ENCODE measurements around the gene SEMA4D.

The SEMA4D gene

GRCh38 chr9:89468281-89468960 is 29.5 kb downstream of the SEMA4D start:
- FAIRE-seq (peak; percentile 31), DNase-seq (ENCODE audit: insufficient read length, low spot score) (no peak)

- no peak for DNase-seq (ENCODE audit: insufficient read length, low spot score)
- no peak for FAIRE-seq
Observed at GRCh38 chr9:89467278-89467625, 30.7 kb downstream of the SEMA4D start.

GRCh38 chr9:89466451-89467277 is 31.2 kb downstream of the SEMA4D start:
- peak; percentile 100 for FAIRE-seq
- DNase-seq (ENCODE audit: insufficient read length, low spot score), result no peak

GRCh38 chr9:89465726-89466308 is 32.1 kb downstream of the SEMA4D start:
- FAIRE-seq, result no peak
- no peak for DNase-seq (ENCODE audit: insufficient read length, low spot score)

- FAIRE-seq, result peak; percentile 76
Observed at GRCh38 chr9:89465001-89465451, 32.9 kb downstream of the SEMA4D start.

GRCh38 chr9:89464300-89464901 is 33.5 kb downstream of the SEMA4D start:
- FAIRE-seq (no peak), DNase-seq (ENCODE audit: insufficient read length, low spot score) (no peak)

More at GRCh38 chr9:89465001-89465451, 32.9 kb downstream of the SEMA4D start:
- no peak for DNase-seq (ENCODE audit: insufficient read length, low spot score)

GRCh38 chr9:89462817-89463683 is 34.9 kb downstream of the SEMA4D start:
- FAIRE-seq, result peak; percentile 4
- no peak for DNase-seq (ENCODE audit: insufficient read length, low spot score)

- DNase-seq (ENCODE audit: insufficient read length, low spot score), result no peak
Observed at GRCh38 chr9:89462199-89462598, 35.7 kb downstream of the SEMA4D start.

GRCh38 chr9:89461265-89461664 is 36.6 kb downstream of the SEMA4D start:
- DNase-seq (ENCODE audit: insufficient read length, low spot score), result no peak
- FAIRE-seq, result no peak

More at GRCh38 chr9:89462199-89462598, 35.7 kb downstream of the SEMA4D start:
- FAIRE-seq, result peak; percentile 63

- no peak for FAIRE-seq
- no peak for DNase-seq (ENCODE audit: insufficient read length, low spot score)
Observed at GRCh38 chr9:89460551-89460950, 37.4 kb downstream of the SEMA4D start.

- DNase-seq (ENCODE audit: insufficient read length, low spot score) (no peak), FAIRE-seq (no peak)
Observed at GRCh38 chr9:89458768-89459496, 39.0 kb downstream of the SEMA4D start.

GRCh38 chr9:89457376-89457855 is 40.5 kb downstream of the SEMA4D start:
- DNase-seq (ENCODE audit: insufficient read length, low spot score), result no peak
- FAIRE-seq, result no peak

GRCh38 chr9:89455356-89455824 is 42.5 kb downstream of the SEMA4D start:
- no peak for DNase-seq (ENCODE audit: insufficient read length, low spot score)

GRCh38 chr9:89454498-89455355 is 43.2 kb downstream of the SEMA4D start:
- no peak for FAIRE-seq
- no peak for DNase-seq (ENCODE audit: insufficient read length, low spot score)

More at GRCh38 chr9:89455356-89455824, 42.5 kb downstream of the SEMA4D start:
- FAIRE-seq, result no peak

- DNase-seq (ENCODE audit: insufficient read length, low spot score) (no peak), FAIRE-seq (no peak)
Observed at GRCh38 chr9:89453452-89453851, 44.5 kb downstream of the SEMA4D start.

GRCh38 chr9:89452561-89452960 is 45.4 kb downstream of the SEMA4D start:
- no peak for DNase-seq (ENCODE audit: insufficient read length, low spot score)
- no peak for FAIRE-seq

- FAIRE-seq (no peak), DNase-seq (ENCODE audit: insufficient read length, low spot score) (no peak)
Observed at GRCh38 chr9:89450213-89450612, 47.7 kb downstream of the SEMA4D start.

- FAIRE-seq, result no peak
- no peak for DNase-seq (ENCODE audit: insufficient read length, low spot score)
Observed at GRCh38 chr9:89449261-89449671, 48.6 kb downstream of the SEMA4D start.
